K562 (cell line): ENCODE data around the gene FASTKD3. TPM values are rescaled to one million over a fixed set of nuclear protein-coding genes. Genes with fewer than 3 reads are reported as not detected.
A peak's percentile ranks its signal among the peaks of the same experiment; 100 is the strongest.

Source experiments
- ATAC-seq: fragments of 200-7000 bp; cut with Tn5 transposase; 3 replicates; pipeline ENCODE4 v1.9.1; 2020; ENCODE audit warnings: moderate library complexity
- BruUV-seq: library from RNA; stranded (reverse); fragments of 400-500 nt; replicated peaks from 2 replicates; lab custom pipeline; 2021; lab: Mats Ljungman, UMichigan
- CTCF ChIA-PET: fragments of 300-600 bp; formaldehyde crosslinking; extraction: SDS; loops from one replicate; lab custom pipeline; 2021; ENCODE audit warnings: low intra/inter-chr PET ratio; lab: Yijun Ruan, JAX
- POLR2A ChIA-PET: fragments of 300-600, 350-650 bp; sonication (Branson Sonifier 250); formaldehyde crosslinking; extraction: SDS; loops from one replicate; lab custom pipeline; 2021; ENCODE audit warnings: antibody characterized with exemption, inconsistent platforms; lab: Yijun Ruan, JAX
- DNase-seq, 4 experiments: peaks; one replicate each; pipeline versions ENCODE4 v3.0.0 to v3.0.0-alpha.2; 2011 to 2018; ENCODE audit warnings: low spot score in 3 of 4, mixed read lengths in 3 of 4; ENCODE audit errors: extremely low read depth in 1 of 4
- FAIRE-seq: peaks from 2 replicates; lab custom pipeline; 2011; peaks lifted over from hg19 to GRCh38; lab: Jason Lieb, UNC
- H2AFZ ChIP-seq: 2 replicates; pipeline ENCODE4 v1.6.0; 2011; ENCODE audit warnings: low read depth, low read length, control low read depth, inconsistent platforms
- H3K27ac ChIP-seq: fragments of 200-600 bp; 3 replicates; pipeline ENCODE4 v1.8.0; 2011; ENCODE audit warnings: low read depth, mild to moderate bottlenecking, control low read depth, inconsistent platforms, low read length, moderate library complexity, mixed read lengths; ENCODE audit errors: extremely low read depth
- H3K27me3 ChIP-seq, 2 experiments: fragments of 300-600 bp in 1 of 2; 2 replicates in 1 of 2; 3 replicates in 1 of 2; pipeline versions ENCODE4 v1.6.0 to v1.8.0; 2011; ENCODE audit warnings: inconsistent platforms in 2 of 2, low read length in 2 of 2, mild to moderate bottlenecking in 1 of 2, mixed read lengths in 1 of 2, moderate library complexity in 1 of 2; ENCODE audit not compliant: control insufficient read depth in 2 of 2, insufficient read depth in 2 of 2
- H3K36me3 ChIP-seq: fragments of 300-600 bp; 3 replicates; pipeline ENCODE4 v1.8.0; 2011; ENCODE audit warnings: mild to moderate bottlenecking, low read length, inconsistent platforms; ENCODE audit not compliant: control insufficient read depth, insufficient read depth
- H3K4me1 ChIP-seq, 2 experiments: fragments of 200-600 bp in 1 of 2; replicated peaks in 1 of 2; 2 replicates in 1 of 2; 3 replicates in 1 of 2; pipeline versions ENCODE4 v1.5.1 to v1.8.0; 2011; ENCODE audit warnings: inconsistent platforms in 2 of 2, low read length in 2 of 2, mild to moderate bottlenecking in 1 of 2, mixed read lengths in 1 of 2, moderate library complexity in 1 of 2; ENCODE audit not compliant: control insufficient read depth in 2 of 2, insufficient read depth in 2 of 2
- H3K4me2 ChIP-seq: 2 replicates; pipeline ENCODE4 v1.6.1; 2011; ENCODE audit warnings: low read length, control low read depth, inconsistent platforms, mixed read lengths; ENCODE audit not compliant: insufficient read depth
- H3K4me3 ChIP-seq: fragments of 200-600 bp; sonication (generic), shearing (Covaris generic); 2 replicates; pipeline ENCODE4 v1.5.1; 2016; ENCODE audit warnings: control low read depth, inconsistent platforms
- H3K79me2 ChIP-seq: fragments of 200-600 bp; 3 replicates; pipeline ENCODE4 v1.8.0; 2011; ENCODE audit warnings: low read length, inconsistent platforms; ENCODE audit not compliant: control insufficient read depth, insufficient read depth
- H3K9ac ChIP-seq, 2 experiments: 2 replicates each; pipeline versions ENCODE4 v1.6.0 to v1.6.1; 2011; ENCODE audit warnings: low read depth in 2 of 2, low read length in 2 of 2, control low read depth in 1 of 2, inconsistent platforms in 1 of 2, mild to moderate bottlenecking in 1 of 2, mixed read lengths in 1 of 2; ENCODE audit not compliant: insufficient read depth in 1 of 2
- H3K9me1 ChIP-seq: one replicate; pipeline ENCODE4 v1.6.0; 2011; ENCODE audit warnings: inconsistent platforms, mild to moderate bottlenecking, low read length, moderate library complexity; ENCODE audit not compliant: control insufficient read depth, insufficient read depth
- H3K9me3 ChIP-seq: replicated peaks from 2 replicates; pipeline ENCODE4 v1.5.1; 2011; ENCODE audit warnings: low read depth, low read length, inconsistent platforms; ENCODE audit not compliant: control insufficient read depth, insufficient read depth
- H4K20me1 ChIP-seq: replicated peaks from 2 replicates; pipeline ENCODE4 v1.6.1; 2011; ENCODE audit warnings: low read length, inconsistent platforms, mixed read lengths; ENCODE audit not compliant: control insufficient read depth, insufficient read depth
- CTCF ChIP-seq, 3 experiments: IDR thresholded peaks in 2 of 3; conservative IDR thresholded peaks in 1 of 3; 2 replicates each; pipeline ENCODE4 v1.5.1; 2011 to 2012; ENCODE audit warnings: low read length in 3 of 3, mild to moderate bottlenecking in 3 of 3, control low read depth in 2 of 3, improper control_type of control experiment in 1 of 3, inconsistent platforms in 1 of 3, low read depth in 1 of 3, mixed read lengths in 1 of 3, moderate library complexity in 1 of 3; ENCODE audit not compliant: insufficient read depth in 2 of 3
- DEAF1 ChIP-seq: fragments of 450-650 bp; formaldehyde crosslinking; IDR thresholded peaks from 2 replicates; pipeline ENCODE4 v1.4.0; 2020; ENCODE audit warnings: mild to moderate bottlenecking, moderate library complexity
- ELF1 ChIP-seq: fragments of 200-800 bp; sonication (Bioruptor generic); IDR thresholded peaks from 2 replicates; pipeline ENCODE4 v1.6.1; 2016; ENCODE audit warnings: missing genetic modification characterization, missing compliant biosample characterization
- HNRNPK ChIP-seq: fragments of 200-400 bp; formaldehyde crosslinking; IDR thresholded peaks from one replicate; pipeline ENCODE4 v1.6.1; 2018; ENCODE audit warnings: mild to moderate bottlenecking, low read depth, low read length; ENCODE audit not compliant: poor library complexity, severe bottlenecking
- MYBL2 ChIP-seq, 2 experiments: fragments of 450-650 bp in 1 of 2; sonication (generic) in 1 of 2; formaldehyde crosslinking in 1 of 2; IDR thresholded peaks; 2 replicates each; pipeline versions ENCODE4 v1.6.1 to v1.8.1; 2017 to 2022; ENCODE audit warnings: borderline replicate concordance in 1 of 2, inconsistent platforms in 1 of 2, low read depth in 1 of 2, mild to moderate bottlenecking in 1 of 2, missing genetic modification reagents in 1 of 2, moderate library complexity in 1 of 2
- RAD21 ChIP-seq, 2 experiments: fragments of 250-450 bp in 1 of 2; fragments of 450-650 bp in 1 of 2; sonication (Bioruptor Pico) in 1 of 2; formaldehyde crosslinking in 1 of 2; IDR thresholded peaks in 1 of 2; conservative IDR thresholded peaks in 1 of 2; 2 replicates each; pipeline versions ENCODE4 v1.4.0 to v1.8.0; 2020 to 2022; ENCODE audit warnings: mild to moderate bottlenecking in 2 of 2, moderate library complexity in 1 of 2
- ZFP91 ChIP-seq: sonication (generic); formaldehyde crosslinking; IDR thresholded peaks from 2 replicates; pipeline ENCODE4 v1.8.0; 2022; ENCODE audit warnings: mild to moderate bottlenecking, missing genetic modification reagents
- ZNF263 ChIP-seq: sonication (generic); formaldehyde crosslinking; IDR thresholded peaks from 2 replicates; pipeline ENCODE4 v1.8.0; 2022; ENCODE audit warnings: mild to moderate bottlenecking, missing genetic modification reagents, borderline replicate concordance
- ZNF384 ChIP-seq: IDR thresholded peaks from 2 replicates; pipeline ENCODE4 v1.6.1; 2012; ENCODE audit warnings: low read depth, low read length, improper control_type of control experiment
- WGBS: fragments of 100-300 bp; shearing (Covaris generic); methylation state at CpG from one replicate; pipeline ENCODE4 v1.1.6; 2016; ENCODE audit warnings: low coverage, mixed read lengths; ENCODE audit not compliant: insufficient coverage; ENCODE audit errors: missing lambda C conversion rate; 5-methylcytosine and 5-hydroxymethylcytosine counted together
- in situ Hi-C: fragments of 300-500 bp; cut with MboI; formaldehyde crosslinking; loops from 4 replicates; pipeline ENCODE4 v1.15.0; 2018; ENCODE audit warnings: inconsistent platforms, mixed read lengths
- intact Hi-C: fragments of 100-400 bp; cut with micrococcal nuclease; formaldehyde crosslinking; loops from 2 replicates; pipeline ENCODE4 v1.14.2; 2022
- polyA plus RNA-seq, 8 experiments: library from polyadenylated mRNA; depleted of rRNA in 4 of 8; stranded (reverse) in 5 of 8; unstranded in 3 of 8; fragments of >200 nt; fragmentation: Nextera tagmentation in 2 of 8; fragmentation: Illumina TruSeq in 1 of 8; extraction: Ambion mirVana in 2 of 8; extraction: Trizol in 1 of 8; gene quantifications; 2 replicates each; pipeline versions ENCODE4 v1.2.1 to v1.2.3, GENCODE V29; 2011 to 2014; ENCODE audit warnings: inconsistent platforms in 1 of 8, missing spikeins in 1 of 8
- total RNA-seq, 7 experiments: library from RNA; depleted of rRNA in 6 of 7; stranded (reverse); fragments of >200 nt in 6 of 7; fragmentation: Illumina TruSeq in 2 of 7; extraction: Trizol in 2 of 7; gene quantifications; 2 replicates each; pipeline versions ENCODE4 v1.2.1 to v1.2.3, GENCODE V29; 2011 to 2021; ENCODE audit warnings: low replicate concordance in 1 of 7

Gene FASTKD3
- total and polyA plus RNA-seq, 9 of the 15 experiments (the other 6 are each of a cell fraction or from before 2014, with no cell fraction given): 17.1 to 149 (median 47.5) TPM

GRCh38 chr5:7886849-7887475 lies 18.1 kb upstream of the FASTKD3 start:
- no peak overlapping the region for H3K27ac ChIP-seq
- peak in 2 of 4 experiments; percentile 23 to 25 for DNase-seq
- no peaks in the 10 kb centered on the region for H3K9me1 ChIP-seq
- POLR2A ChIA-PET: interaction anchor here (0.6 to 1.8 kb wide), 4 partner anchors 9 to 439 kb away, joined by 3 to 6 read pairs (median 4); no protein-coding TSS in a partner anchor
- no peak overlapping the region for H3K4me2 ChIP-seq
- FAIRE-seq: peak; percentile 64
- in situ Hi-C loops (no loop called here), intact Hi-C loops (no loop called here)
- TF ChIP-seq MYBL2 (IDR thresholded peaks at IDR 0.05; ENCODE audit: low read depth) (peak; percentile 36; the same call in 1 of the 2 replicates), MYBL2 (CRISPR knock-in tag; IDR thresholded peaks at IDR 0.05; ENCODE audit: borderline replicate concordance) (no peak), CTCF (IDR thresholded peaks at IDR 0.05 in 2 of 3, conservative IDR thresholded peaks at IDR 0.05 in 1 of 3; ENCODE audit: insufficient read depth in 2 of 3, low read depth in 1 of 3, low read length in 3 of 3) (peak in 2 of 3 experiments; percentile 48 to 64; a peak in 3 of 6 replicates), ZFP91 (CRISPR knock-in tag) (no peak), HNRNPK (no peak), DEAF1 (CRISPR knock-in tag) (0 out of 2 replicates have a peak, but pooled peaks have one; percentile 5), RAD21 (CRISPR knock-in tag; conservative IDR thresholded peaks at IDR 0.05 in 1 of 2, IDR thresholded peaks at IDR 0.05 in 1 of 2) (peak; percentile 35 to 56), ZNF263 (CRISPR knock-in tag) (no peak), ELF1 (tag) (peak; percentile 41; the same call in 1 of the 2 replicates), ZNF384 (0 out of 2 replicates have a peak, but pooled peaks have one; percentile 33)
- peak; percentile 72 for ATAC-seq
- no peaks in the 10 kb centered on the region for H3K9me3 ChIP-seq
- no peaks in the 10 kb centered on the region for H3K79me2 ChIP-seq
- CTCF ChIA-PET: interaction anchor here (0.5 to 0.9 kb wide), 3 partner anchors 1319 to 1627 kb away, joined by 3 to 4 read pairs (median 3); no protein-coding TSS in a partner anchor
- H3K27me3 ChIP-seq: no peaks in the 10 kb centered on the region
- no peak overlapping the region for H2AFZ ChIP-seq
- BruUV-seq: no TSS peak
- H3K9ac ChIP-seq: no peak overlapping the region
- no peaks in the 10 kb centered on the region for H3K4me1 ChIP-seq
- no peak overlapping the region for H3K4me3 ChIP-seq
- H3K36me3 ChIP-seq: peaks cover 93% of the 10 kb centered on the region
- H4K20me1 ChIP-seq: no peaks in the 10 kb centered on the region
- 83% methylated on average over 7 of the region's 7 CpGs for WGBS
